ENCODE data around the gene SAP25. TPM values are rescaled to one million over a fixed set of nuclear protein-coding genes. Genes with fewer than 3 reads are reported as not detected.

Gene SAP25
- total RNA-seq, 3 donors from 2014 or later (not counting 1 experiment from before 2014, with no cell fraction given): 25.9 to 46.4 (median 32.5) TPM

DNA sequence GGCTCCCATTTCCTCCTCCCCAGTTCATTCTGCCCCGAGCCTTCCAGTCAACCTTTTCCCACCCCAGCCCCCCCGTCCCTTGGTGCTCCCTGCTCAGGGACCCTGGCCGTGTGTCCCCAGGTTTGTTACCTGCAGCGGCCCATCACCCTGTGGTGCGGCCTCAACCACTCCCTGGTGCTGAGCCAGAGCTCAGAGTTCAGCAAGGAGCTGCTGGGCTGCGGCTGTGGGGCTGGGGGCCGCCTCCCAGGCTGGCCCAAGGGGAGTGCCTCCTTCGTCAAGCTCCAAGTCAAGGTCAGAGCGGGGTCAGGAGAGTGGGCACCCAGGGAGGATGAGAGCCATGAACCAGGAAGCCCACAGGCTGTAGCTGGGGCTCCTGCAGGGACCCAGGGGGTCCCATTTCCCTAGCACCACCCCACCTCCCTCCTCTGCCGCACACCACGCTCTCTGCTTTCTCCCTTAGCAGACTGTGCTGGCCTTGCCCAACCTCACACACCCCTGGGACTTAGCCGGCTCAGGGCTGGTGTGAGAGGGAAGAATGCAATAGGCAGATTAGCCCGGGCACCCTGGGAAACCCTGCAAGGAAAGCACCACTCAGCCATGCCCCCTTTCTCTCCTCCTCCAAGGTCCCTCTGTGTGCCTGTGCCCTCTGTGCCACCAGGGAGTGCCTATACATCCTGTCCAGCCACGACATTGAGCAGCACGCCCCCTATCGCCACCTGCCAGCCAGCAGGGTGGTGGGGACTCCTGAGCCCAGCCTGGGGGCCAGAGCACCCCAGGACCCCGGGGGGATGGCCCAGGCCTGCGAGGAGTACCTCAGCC is 26.4 kb upstream of the SAP25 start:
- Histone ChIP-seq H3K4me1 (ENCODE audit: control insufficient read depth, insufficient read depth, low read length) (peaks cover 22% of the 10 kb centered on the region), H3K27me3 (ENCODE audit: control insufficient read depth, insufficient read depth, low read length) (no peaks in the 10 kb centered on the region), H3K27ac (ENCODE audit: low read length) (no peak overlapping the region), H3K4me3 (ENCODE audit: low read length) (no peak overlapping the region), H3K9me3 (ENCODE audit: control insufficient read depth, insufficient read depth, low read length) (no peaks in the 10 kb centered on the region), H3K36me3 (ENCODE audit: control insufficient read depth, insufficient read depth, low read length) (no peaks in the 10 kb centered on the region)
- intact Hi-C loops (cut with micrococcal nuclease): loop anchor here (5.0 kb wide), 1 partner anchor 92 kb away; the partner anchor contains the start of gene GIGYF1
- no peaks in the 10 kb centered on the region for H3K27me3 Mint-ChIP-seq (ENCODE audit: low read depth in 2 of 2)
- DNase-seq (no peak), ATAC-seq (no peak)
- peaks cover 9 to 20% of the 10 kb centered on the region in 2 donors for H3K4me1 Mint-ChIP-seq
- H3K36me3 Mint-ChIP-seq: no peaks in the 10 kb centered on the region
- H3K9me3 Mint-ChIP-seq: no peaks in the 10 kb centered on the region
- TF ChIP-seq, protein P1, sequence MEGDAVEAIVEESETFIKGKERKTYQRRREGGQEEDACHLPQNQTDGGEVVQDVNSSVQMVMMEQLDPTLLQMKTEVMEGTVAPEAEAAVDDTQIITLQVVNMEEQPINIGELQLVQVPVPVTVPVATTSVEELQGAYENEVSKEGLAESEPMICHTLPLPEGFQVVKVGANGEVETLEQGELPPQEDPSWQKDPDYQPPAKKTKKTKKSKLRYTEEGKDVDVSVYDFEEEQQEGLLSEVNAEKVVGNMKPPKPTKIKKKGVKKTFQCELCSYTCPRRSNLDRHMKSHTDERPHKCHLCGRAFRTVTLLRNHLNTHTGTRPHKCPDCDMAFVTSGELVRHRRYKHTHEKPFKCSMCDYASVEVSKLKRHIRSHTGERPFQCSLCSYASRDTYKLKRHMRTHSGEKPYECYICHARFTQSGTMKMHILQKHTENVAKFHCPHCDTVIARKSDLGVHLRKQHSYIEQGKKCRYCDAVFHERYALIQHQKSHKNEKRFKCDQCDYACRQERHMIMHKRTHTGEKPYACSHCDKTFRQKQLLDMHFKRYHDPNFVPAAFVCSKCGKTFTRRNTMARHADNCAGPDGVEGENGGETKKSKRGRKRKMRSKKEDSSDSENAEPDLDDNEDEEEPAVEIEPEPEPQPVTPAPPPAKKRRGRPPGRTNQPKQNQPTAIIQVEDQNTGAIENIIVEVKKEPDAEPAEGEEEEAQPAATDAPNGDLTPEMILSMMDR (IDR thresholded peaks at IDR 0.05): no peak
- H3K27ac Mint-ChIP-seq: no peak overlapping the region
- WGBS (ENCODE audit: insufficient coverage): 78% methylated on average over 16 of the region's 18 CpGs
- no peak overlapping the region for H3K4me3 Mint-ChIP-seq

DNA sequence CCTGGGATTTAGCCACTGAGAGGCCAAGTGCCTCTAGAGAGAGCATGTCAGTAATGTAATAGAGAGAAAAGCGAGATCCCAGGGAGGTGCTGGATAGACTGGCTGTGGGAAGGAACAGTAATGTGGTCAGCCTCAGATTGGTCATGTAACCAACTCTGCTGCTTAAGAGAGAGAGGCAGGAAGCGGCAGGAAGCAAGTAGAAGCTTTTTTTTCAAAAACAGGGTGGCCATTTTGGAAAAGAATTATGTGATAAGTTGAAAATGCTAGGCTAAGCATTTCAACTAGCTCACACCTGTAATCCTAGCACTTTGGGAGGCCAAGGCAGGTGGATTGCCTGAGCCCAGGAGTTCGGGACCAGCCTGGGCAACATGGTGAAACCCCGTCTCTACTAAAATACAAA is 24.7 kb upstream of the SAP25 start:
- peaks cover 0 to 7% of the 10 kb centered on the region in 2 donors for H3K4me1 Mint-ChIP-seq
- no peak overlapping the region for H3K4me3 Mint-ChIP-seq
- Histone ChIP-seq H3K9me3 (ENCODE audit: control insufficient read depth, insufficient read depth, low read length) (no peaks in the 10 kb centered on the region), H3K4me1 (ENCODE audit: control insufficient read depth, insufficient read depth, low read length) (peaks cover 10% of the 10 kb centered on the region), H3K27me3 (ENCODE audit: control insufficient read depth, insufficient read depth, low read length) (no peaks in the 10 kb centered on the region), H3K36me3 (ENCODE audit: control insufficient read depth, insufficient read depth, low read length) (no peaks in the 10 kb centered on the region), H3K27ac (ENCODE audit: low read length) (no peak overlapping the region), H3K4me3 (ENCODE audit: low read length) (no peak overlapping the region)
- DNase-seq (no peak), ATAC-seq (no peak)
- intact Hi-C loops (cut with micrococcal nuclease): no loop called here
- H3K36me3 Mint-ChIP-seq: no peaks in the 10 kb centered on the region
- TF ChIP-seq, protein P1 (IDR thresholded peaks at IDR 0.05): no peak
- H3K27ac Mint-ChIP-seq: no peak overlapping the region
- no peaks in the 10 kb centered on the region for H3K9me3 Mint-ChIP-seq
- WGBS (ENCODE audit: insufficient coverage): 86% methylated on average over 4 of the region's 4 CpGs
- no peaks in the 10 kb centered on the region for H3K27me3 Mint-ChIP-seq (ENCODE audit: low read depth in 2 of 2)

DNA sequence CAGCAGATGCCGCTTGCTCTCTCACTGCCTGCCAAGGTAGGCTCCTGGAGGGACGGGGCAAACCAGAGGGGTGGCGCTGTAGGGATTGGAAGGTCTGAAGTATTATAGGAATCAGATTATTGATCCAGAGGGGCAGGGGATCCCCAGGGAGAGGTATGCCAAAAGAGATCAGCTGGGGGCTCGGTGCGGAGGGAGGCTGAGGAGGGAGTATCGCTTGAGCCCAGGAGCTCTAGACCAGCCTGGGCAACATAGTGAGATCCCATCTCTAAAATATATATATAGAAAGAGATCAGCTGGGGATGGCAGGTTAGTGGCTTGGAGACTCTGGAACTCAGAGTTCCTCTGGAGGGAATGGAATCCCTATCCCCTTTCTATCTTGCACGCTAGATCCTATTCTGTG is 21.5 kb upstream of the SAP25 start:
- Mint-ChIP-seq H3K27me3 (ENCODE audit: low read depth in 2 of 2) (peaks cover 6 to 8% of the 10 kb centered on the region in 2 donors), H3K36me3 (no peaks in the 10 kb centered on the region), H3K9me3 (no peaks in the 10 kb centered on the region), H3K4me1 (peaks cover 0 to 5% of the 10 kb centered on the region in 2 donors), H3K27ac (no peak overlapping the region), H3K4me3 (no peak overlapping the region)
- DNase-seq (no peak), ATAC-seq (no peak)
- Histone ChIP-seq H3K4me3 (ENCODE audit: low read length) (no peak overlapping the region), H3K36me3 (ENCODE audit: control insufficient read depth, insufficient read depth, low read length) (no peaks in the 10 kb centered on the region), H3K27me3 (ENCODE audit: control insufficient read depth, insufficient read depth, low read length) (no peaks in the 10 kb centered on the region), H3K27ac (ENCODE audit: low read length) (no peak overlapping the region), H3K9me3 (ENCODE audit: control insufficient read depth, insufficient read depth, low read length) (no peaks in the 10 kb centered on the region), H3K4me1 (ENCODE audit: control insufficient read depth, insufficient read depth, low read length) (peaks cover 3% of the 10 kb centered on the region)
- TF ChIP-seq, protein P1 (IDR thresholded peaks at IDR 0.05): no peak
- WGBS (ENCODE audit: insufficient coverage): 99% methylated on average over 4 of the region's 7 CpGs
- intact Hi-C loops (cut with micrococcal nuclease): no loop called here
